Upper lobe of left lung (tissue), 6 donors: ENCODE measurements around the gene BCL7A. TPM values are rescaled to one million over a fixed set of nuclear protein-coding genes. Genes with fewer than 3 reads are reported as not detected.
"Not testable (repeated sequence)": the region's sequence is repeated elsewhere in the genome, so short reads cannot be mapped to it uniquely, and the experiment has no call there.

Source experiments
- ATAC-seq, 2 donors: fragments of 200-7000 bp; cut with Tn5 transposase; one replicate each; pipeline ENCODE4 v1.9.1; 2022; ENCODE audit warnings: mild to moderate bottlenecking in 2 of 2, moderate library complexity in 2 of 2; ENCODE audit not compliant: low FRiP score in 2 of 2
- DNase-seq, 2 donors: peaks; one replicate each; pipeline ENCODE4 v3.0.0-alpha.2; 2019 to 2020
- H3K27ac ChIP-seq, 4 donors: fragments of 200-600 bp; sonication (generic); one replicate each; pipeline ENCODE4 v1.5.1; 2016 to 2019
- H3K27me3 ChIP-seq, 4 donors: fragments of 200-600 bp; sonication (generic); one replicate each; pipeline ENCODE4 v1.5.1; 2017 to 2019
- H3K36me3 ChIP-seq, 4 donors: fragments of 200-600 bp; sonication (generic); one replicate each; pipeline ENCODE4 v1.5.1; 2016 to 2019
- H3K4me1 ChIP-seq, 4 donors: fragments of 200-600 bp; sonication (generic); one replicate each; pipeline ENCODE4 v1.5.1; 2018 to 2019
- H3K4me3 ChIP-seq, 4 donors: fragments of 200-600 bp; sonication (generic); one replicate each; pipeline ENCODE4 v1.5.1; 2017 to 2019; ENCODE audit warnings: mild to moderate bottlenecking in 2 of 4, moderate library complexity in 1 of 4
- H3K9me3 ChIP-seq, 4 donors: fragments of 200-600 bp; sonication (generic); one replicate each; pipeline ENCODE4 v1.5.1; 2018 to 2019
- EP300 ChIP-seq, 4 donors: sonication (generic); formaldehyde crosslinking; IDR thresholded peaks; one replicate each; pipeline ENCODE4 v1.5.1; 2017; ENCODE audit warnings: antibody characterized with exemption in 4 of 4, control low read depth in 2 of 4
- POLR2A ChIP-seq, 4 donors: fragments of 450-650 bp; IDR thresholded peaks; one replicate each; pipeline ENCODE4 v1.5.1; 2016 to 2017; ENCODE audit warnings: antibody characterized with exemption in 4 of 4, mild to moderate bottlenecking in 2 of 4
- POLR2AphosphoS5 ChIP-seq, 2 donors: sonication (generic); formaldehyde crosslinking; IDR thresholded peaks; one replicate each; pipeline ENCODE4 v1.5.1; 2017; ENCODE audit warnings: antibody characterized with exemption in 2 of 2
- WGBS, 2 donors: methylation state at CpG; one replicate each; pipeline ENCODE4 v1.1.5; 2017 to 2018; 5-methylcytosine and 5-hydroxymethylcytosine counted together
- total RNA-seq, 6 donors: library from RNA; depleted of rRNA in 4 of 6; stranded (reverse); fragments of >200 nt in 4 of 6; gene quantifications; one replicate each; pipeline versions ENCODE4 v1.1.0 to v1.2.1, GENCODE V29; 2016 to 2021
- TF ChIP-seq, protein P1 (sequence below), 6 experiments: fragments of 450-650 bp in 4 of 6; fragments of 200-600 bp in 2 of 6; sonication (generic) in 2 of 6; IDR thresholded peaks; one replicate each; pipeline ENCODE4 v1.5.1; 2016 to 2019; ENCODE audit warnings: antibody characterized with exemption in 6 of 6
- donor health status: DM: no; HTN: no; CAD: no; lungs with moderate emphysema.
- donor health status: DM: no; HTN: yes; CAD: no; lungs with severe emphysema.

Gene BCL7A
- total RNA-seq, 6 donors from 2014 or later, result 4.9 to 14.6 (median 12.7) TPM

GRCh38 chr12:122035292-122035691, 13.6 kb downstream of the BCL7A start:
- peak overlapping the region in 3 of 4 donors; percentile 4 to 35 (median 21) for H3K27ac ChIP-seq
- H3K9me3 ChIP-seq, result no peaks in the 10 kb centered on the region
- H3K27me3 ChIP-seq, result no peaks in the 10 kb centered on the region
- ATAC-seq (peak in 1 of 2 donors; percentile 87), DNase-seq (peak in 1 of 2 donors; percentile 86)
- no peak for TF ChIP-seq EP300 (IDR thresholded peaks at IDR 0.05)
- TF ChIP-seq POLR2A (IDR thresholded peaks at IDR 0.05), result no peak
- TF ChIP-seq, protein P1, sequence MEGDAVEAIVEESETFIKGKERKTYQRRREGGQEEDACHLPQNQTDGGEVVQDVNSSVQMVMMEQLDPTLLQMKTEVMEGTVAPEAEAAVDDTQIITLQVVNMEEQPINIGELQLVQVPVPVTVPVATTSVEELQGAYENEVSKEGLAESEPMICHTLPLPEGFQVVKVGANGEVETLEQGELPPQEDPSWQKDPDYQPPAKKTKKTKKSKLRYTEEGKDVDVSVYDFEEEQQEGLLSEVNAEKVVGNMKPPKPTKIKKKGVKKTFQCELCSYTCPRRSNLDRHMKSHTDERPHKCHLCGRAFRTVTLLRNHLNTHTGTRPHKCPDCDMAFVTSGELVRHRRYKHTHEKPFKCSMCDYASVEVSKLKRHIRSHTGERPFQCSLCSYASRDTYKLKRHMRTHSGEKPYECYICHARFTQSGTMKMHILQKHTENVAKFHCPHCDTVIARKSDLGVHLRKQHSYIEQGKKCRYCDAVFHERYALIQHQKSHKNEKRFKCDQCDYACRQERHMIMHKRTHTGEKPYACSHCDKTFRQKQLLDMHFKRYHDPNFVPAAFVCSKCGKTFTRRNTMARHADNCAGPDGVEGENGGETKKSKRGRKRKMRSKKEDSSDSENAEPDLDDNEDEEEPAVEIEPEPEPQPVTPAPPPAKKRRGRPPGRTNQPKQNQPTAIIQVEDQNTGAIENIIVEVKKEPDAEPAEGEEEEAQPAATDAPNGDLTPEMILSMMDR (IDR thresholded peaks at IDR 0.05), result no peak
- TF ChIP-seq POLR2AphosphoS5 (IDR thresholded peaks at IDR 0.05), result no peak
- H3K4me3 ChIP-seq, result no peak overlapping the region
- H3K4me1 ChIP-seq, result peaks cover 2 to 16% (median 9%) of the 10 kb centered on the region in 4 donors
- WGBS, 2 donors, result 60 to 66% methylated on average over 8 of the region's 8 CpGs
- peaks cover 0 to 30% (median 5%) of the 10 kb centered on the region in 4 donors for H3K36me3 ChIP-seq

DNA sequence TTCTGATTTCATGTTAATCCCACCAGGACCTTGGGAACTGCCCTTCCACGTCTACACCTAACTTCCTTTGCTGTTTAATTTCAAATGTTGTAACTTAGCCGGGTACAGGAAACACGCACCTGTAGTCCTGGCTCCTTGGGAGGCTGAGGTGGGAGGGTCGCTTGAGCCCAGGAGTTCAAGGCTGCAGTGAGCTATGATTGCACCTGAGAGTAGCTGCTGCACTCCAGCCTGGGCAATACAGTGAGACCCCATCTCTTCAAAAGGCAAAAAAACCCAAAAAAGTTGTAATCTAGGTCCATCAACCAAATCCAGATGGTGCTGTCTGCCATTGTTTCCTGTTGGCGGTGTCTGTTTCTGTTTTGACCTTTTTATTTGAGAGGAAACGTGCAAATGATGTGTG, 14.5 kb downstream of the BCL7A start:
- no peak for TF ChIP-seq POLR2A (IDR thresholded peaks at IDR 0.05)
- TF ChIP-seq, protein P1 (IDR thresholded peaks at IDR 0.05), result no peak
- TF ChIP-seq POLR2AphosphoS5 (IDR thresholded peaks at IDR 0.05), result no peak
- TF ChIP-seq EP300 (IDR thresholded peaks at IDR 0.05), result no peak
- Histone ChIP-seq H3K36me3 (peaks cover 0 to 30% (median 5%) of the 10 kb centered on the region in 4 donors), H3K27me3 (no peaks in the 10 kb centered on the region), H3K9me3 (no peaks in the 10 kb centered on the region), H3K4me3 (no peak overlapping the region), H3K4me1 (peaks cover 2 to 22% (median 9%) of the 10 kb centered on the region in 4 donors), H3K27ac (peak overlapping the region in 1 of 4 donors; percentile 21)
- 80 to 92% methylated on average over 6 of the region's 6 CpGs for WGBS, 2 donors
- ATAC-seq (no peak), DNase-seq (no peak)

GRCh38 chr12:122040579-122041386, 19.1 kb downstream of the BCL7A start:
- Histone ChIP-seq H3K4me3 (no peak overlapping the region), H3K27ac (peak overlapping the region in 1 of 4 donors; percentile 30), H3K4me1 (peaks cover 0 to 13% (median 0%) of the 10 kb centered on the region in 4 donors), H3K36me3 (peaks cover 0 to 33% (median 10%) of the 10 kb centered on the region in 4 donors), H3K9me3 (no peaks in the 10 kb centered on the region), H3K27me3 (no peaks in the 10 kb centered on the region)
- ATAC-seq, result peak; percentile 66 to 90
- DNase-seq, result peak in 1 of 2 donors; percentile 77
- TF ChIP-seq POLR2AphosphoS5 (IDR thresholded peaks at IDR 0.05), result no peak
- TF ChIP-seq, protein P1 (IDR thresholded peaks at IDR 0.05), result no peak
- TF ChIP-seq POLR2A (IDR thresholded peaks at IDR 0.05), result no peak
- TF ChIP-seq EP300 (IDR thresholded peaks at IDR 0.05), result no peak
- 80 to 84% methylated on average over 21 of the region's 21 CpGs for WGBS, 2 donors

GRCh38 chr12:122041458-122041857, 19.8 kb downstream of the BCL7A start:
- H3K27me3 ChIP-seq, DNase-seq, H3K9me3 ChIP-seq, ATAC-seq, H3K4me3 ChIP-seq, H3K4me1 ChIP-seq: not testable (repeated sequence)
- 89 to 95% methylated on average over 2 to 3 of the region's 3 CpGs for WGBS, 2 donors
- H3K27ac ChIP-seq, result peak overlapping the region in 1 of 4 donors; percentile 30
- H3K36me3 ChIP-seq, result peaks cover 0 to 33% (median 9%) of the 10 kb centered on the region in 4 donors

- H3K4me1 ChIP-seq, result peaks cover 0 to 9% (median 0%) of the 10 kb centered on the region in 4 donors
- no peak for ATAC-seq
- WGBS, 2 donors, result 90 to 92% methylated on average over 11 of the region's 11 CpGs
These were observed 21.2 kb downstream of the BCL7A start for GRCh38 chr12:122042910-122043309.

More at GRCh38 chr12:122042910-122043309, 21.2 kb downstream of the BCL7A start:
- TF ChIP-seq POLR2A (IDR thresholded peaks at IDR 0.05), result no peak
- no peak for TF ChIP-seq EP300 (IDR thresholded peaks at IDR 0.05)
- TF ChIP-seq POLR2AphosphoS5 (IDR thresholded peaks at IDR 0.05), result no peak
- TF ChIP-seq, protein P1 (IDR thresholded peaks at IDR 0.05), result no peak
- H3K27me3 ChIP-seq, result no peaks in the 10 kb centered on the region
- no peak overlapping the region for H3K27ac ChIP-seq
- no peak for DNase-seq
- no peak overlapping the region for H3K4me3 ChIP-seq
- H3K36me3 ChIP-seq, result peaks cover 0 to 28% (median 9%) of the 10 kb centered on the region in 4 donors
- no peaks in the 10 kb centered on the region for H3K9me3 ChIP-seq
